GM19324 (cell line): ENCODE data around the gene CRK.
"Not testable (repeated sequence)": the region's sequence is repeated elsewhere in the genome, so short reads cannot be mapped to it uniquely, and the experiment has no call there.

Experiments
- ATAC-seq: cut with Tn5 transposase; IDR thresholded peaks from one replicate; pipeline ENCODE4 v1.9.1; 2021; ENCODE audit warnings: mild to moderate bottlenecking, moderate library complexity; ENCODE audit not compliant: unreplicated experiment, low FRiP score

CRK gene

DNA sequence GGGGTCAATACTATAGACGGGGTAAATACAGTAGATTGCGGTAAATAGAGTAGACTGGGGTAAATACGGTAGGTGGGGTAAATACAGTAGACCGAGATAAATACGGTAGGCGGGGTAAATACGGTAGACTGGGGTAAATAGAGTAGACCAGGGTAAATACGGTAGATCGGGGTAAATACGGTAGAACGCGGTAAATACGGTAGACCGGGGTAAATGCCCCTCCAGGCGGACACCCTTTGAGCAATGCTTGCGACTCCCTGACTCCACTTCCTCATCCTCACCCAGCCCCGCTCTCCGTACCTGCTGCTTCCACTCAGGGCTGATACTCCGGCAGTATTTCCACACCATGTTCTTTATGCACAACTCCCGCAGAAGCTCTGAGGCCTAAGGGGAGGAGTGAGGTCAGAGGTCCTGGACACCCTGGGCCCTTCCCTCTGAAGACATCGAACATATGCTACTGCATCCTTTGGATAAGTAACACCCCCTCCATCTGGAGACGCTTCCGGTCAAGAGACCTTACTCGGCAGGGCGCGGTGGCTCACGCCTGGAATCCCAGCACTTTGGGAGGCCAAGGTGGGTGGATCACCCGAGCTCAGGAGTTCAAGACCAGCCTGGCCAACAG is 13.3 kb upstream of the CRK start:
- ATAC-seq = no peak

DNA sequence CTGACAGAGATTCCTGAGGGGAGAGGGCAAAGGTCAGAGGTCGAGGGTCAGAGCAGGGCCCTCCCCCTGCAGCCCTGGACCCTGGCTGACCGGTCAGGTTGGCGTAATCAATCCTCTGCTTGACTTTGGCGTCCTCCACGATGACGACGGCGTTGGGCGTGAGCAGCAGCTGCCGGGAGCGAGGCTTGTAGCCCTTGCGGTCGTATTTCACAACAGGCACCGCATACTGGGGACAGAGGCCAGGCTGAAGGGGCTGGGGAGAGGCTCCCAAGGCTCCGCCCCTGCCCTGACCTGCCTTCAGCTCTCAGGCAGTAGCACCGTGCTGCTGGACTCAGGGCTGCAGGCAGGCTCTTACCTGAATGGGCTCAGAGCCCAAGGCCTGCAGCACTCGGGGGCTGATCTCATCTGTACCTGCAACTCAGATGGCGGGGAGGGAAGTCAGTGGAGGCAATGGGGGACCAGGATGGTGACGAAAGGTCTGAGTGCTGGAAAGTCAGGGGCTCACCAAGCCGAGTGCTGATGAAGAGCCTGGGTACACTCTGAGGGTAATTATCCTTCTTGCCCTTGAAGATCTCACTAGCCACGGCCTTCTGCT is 12.0 kb upstream of the CRK start:
- ATAC-seq = no peak

DNA sequence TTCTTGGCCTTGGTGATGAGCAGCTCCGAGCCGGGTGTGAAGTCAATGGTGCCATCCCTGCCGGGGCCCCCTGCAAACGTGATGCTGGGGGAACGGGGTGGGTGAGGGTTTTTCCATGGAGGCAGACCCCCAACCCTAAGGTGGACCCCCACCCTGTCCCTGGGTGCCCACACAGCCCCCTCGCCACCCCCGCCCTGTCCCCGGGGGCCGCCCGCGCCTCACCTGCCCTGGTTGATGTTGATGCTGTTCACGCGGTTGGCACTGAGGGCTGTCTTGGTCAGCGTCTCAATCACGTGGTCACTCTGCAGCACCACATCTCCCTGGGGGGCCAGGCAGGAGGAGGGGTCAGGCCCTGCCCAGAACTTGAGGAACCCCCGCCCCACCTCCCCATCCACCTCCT is 11.2 kb upstream of the CRK start:
- ATAC-seq = no peak

DNA sequence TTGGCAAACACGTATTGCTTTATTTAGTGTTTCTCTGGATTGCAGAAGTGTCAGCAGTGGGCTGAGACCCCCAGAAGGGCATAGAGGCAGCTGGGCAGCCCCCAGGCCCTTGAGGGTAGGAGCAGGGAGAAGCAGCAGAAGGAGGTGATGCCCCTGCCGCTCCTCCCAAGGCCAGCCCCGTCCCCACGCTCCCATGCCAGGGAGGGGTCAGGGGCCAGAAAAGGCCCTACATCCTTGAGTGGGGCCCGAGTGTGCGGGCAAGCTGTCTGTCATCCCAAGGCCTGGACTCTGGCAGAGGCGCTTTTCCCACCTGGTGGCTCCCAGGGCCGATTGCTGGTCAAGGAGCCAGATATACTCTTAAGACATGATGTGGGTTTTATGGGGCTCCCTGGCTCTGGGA is 8.2 kb upstream of the CRK start:
- ATAC-seq = no peak

DNA sequence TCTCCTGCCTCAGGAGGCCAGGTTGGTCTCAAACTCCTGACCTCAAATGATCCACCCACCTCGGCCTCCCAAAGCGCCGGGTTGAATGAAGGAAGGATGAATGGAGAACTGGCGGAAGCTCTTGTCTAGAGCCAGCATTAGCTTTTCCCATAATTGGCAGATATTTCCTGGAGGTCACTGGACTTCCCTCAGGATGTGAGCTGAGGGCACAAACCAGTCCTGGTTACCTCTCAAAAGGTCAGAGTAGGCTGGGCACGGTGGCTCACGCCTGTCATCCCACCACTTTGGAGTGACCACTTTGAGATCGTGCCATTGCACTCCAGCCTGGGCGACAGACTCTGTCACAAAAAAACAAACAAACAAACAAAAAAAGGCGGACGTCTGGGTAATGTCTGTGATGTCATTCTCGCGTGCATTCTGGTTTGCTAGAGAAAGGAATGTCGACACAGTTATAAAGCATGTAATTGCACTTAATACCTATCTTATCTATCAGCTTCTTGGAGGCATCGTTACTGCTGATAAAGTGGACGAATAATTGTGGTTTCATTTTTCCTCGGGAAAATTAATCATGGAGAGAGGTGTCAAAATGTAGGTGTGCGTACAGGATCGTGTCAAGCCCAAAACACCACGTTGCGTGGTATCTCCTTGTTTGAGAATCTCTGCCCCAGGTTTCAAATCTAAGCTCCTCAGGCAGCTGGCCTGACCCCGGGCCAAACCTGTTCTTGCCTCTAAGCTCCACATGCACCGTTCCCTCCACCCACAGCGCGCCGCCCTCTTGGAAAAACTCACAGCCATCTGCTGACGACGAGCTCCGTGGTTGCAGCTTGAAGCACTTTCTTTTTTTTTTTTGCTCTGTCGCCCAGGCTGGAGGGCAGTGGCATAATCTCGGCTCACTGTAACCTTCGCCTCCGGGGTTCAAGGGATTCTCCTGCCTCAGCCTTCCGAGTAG is 6.4 kb upstream of the CRK start:
- ATAC-seq = no peak

DNA sequence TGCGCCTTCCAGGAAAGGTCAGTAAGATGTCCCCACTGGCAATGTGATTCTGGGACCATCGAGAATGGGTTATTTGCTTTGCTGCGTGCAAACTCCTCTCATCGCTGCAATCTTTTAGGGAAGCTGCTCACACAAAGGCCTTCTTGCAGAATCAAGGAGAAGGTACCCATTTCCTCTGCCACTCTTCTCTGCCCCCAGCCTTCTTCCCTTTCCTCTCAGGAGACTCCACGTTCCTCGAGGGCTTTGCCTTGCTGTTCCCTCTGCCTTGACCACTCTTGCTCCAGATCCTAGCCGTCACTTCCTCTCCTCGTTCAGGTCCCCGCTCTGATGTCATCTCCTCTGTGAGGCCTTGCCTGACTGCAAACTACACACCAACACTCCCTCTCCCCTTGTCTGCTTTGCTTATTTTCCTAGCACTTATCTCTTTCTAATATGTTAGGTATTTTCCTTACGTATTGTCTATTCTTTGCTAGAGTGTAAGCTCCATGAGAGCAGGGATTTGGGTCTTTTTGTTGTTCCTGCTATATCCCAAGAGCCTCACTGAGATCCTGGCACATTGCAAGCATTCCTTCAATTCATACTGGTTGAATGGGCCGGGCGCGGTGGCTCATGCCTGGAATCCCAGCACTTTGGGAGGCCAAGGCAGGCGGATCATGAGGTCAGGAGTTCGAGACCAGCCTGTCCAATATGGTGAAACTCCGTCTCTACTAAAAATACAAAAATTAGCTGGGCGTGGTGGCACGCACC is 5.3 kb upstream of the CRK start:
- no peak for ATAC-seq

DNA sequence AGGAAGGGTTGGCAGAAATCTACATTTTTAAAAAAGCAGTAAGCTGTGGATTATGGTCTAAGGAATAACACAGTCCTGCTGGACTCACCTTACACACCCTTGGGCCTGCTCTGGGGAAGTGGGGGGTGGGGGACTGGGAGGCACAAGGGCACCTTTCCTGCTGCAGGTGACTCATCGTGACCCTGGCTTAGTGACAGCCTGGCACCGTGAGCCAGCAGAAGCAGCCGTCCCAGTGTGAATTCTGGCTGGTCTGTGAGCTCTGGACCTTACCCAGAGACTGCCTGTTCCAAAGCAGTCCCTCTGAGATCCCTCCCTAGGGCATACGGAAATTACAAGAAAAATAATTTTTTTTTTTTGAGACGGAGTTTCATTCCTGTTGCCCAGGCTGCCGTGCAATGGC is 4.2 kb upstream of the CRK start:
- ATAC-seq = no peak

DNA sequence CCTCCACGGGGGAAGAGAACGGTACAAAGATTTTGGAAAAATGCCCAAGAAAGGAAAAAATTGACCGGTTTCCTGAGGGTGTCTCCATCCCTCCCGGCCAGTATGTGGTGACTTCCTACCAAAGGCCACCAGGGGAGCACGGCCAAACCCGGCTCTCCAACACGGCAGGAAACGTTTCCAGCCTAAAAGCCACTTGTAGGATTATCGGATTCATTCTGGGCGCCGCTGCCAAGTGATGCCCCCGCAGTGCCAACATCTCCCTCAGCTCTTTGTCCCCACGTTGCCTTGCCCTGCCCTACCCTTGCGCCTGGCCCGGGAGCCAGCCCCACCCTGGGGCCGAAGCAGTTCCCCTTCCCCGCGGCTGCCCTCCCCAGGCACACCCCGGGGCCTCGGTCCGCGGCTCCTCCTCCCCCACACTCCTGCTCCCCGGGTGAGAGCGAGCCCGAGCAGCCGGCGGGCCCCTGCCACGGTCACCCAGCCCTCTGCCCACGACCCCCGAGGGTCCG is 688 bp downstream of the CRK start:
- peak; percentile 16 for ATAC-seq

DNA sequence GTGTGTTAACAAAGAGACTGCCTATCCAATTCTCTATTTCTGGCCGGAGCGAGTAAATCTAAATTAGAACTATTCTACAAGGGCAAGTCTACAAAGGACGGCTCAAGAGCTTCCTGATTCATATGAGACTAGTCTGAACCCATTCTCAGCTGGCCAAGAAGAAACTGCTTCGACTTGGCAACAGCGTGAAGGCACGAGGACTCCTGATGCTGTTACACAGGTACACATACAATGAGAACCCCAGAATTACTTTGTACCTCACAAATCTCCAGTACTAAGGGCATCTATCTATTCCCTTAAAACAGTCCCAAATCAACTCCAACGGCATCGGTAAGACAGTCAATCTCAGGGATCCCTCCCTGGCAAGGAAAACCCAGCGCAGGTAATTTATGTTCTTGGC is 1.5 kb downstream of the CRK start:
- ATAC-seq = no peak

DNA sequence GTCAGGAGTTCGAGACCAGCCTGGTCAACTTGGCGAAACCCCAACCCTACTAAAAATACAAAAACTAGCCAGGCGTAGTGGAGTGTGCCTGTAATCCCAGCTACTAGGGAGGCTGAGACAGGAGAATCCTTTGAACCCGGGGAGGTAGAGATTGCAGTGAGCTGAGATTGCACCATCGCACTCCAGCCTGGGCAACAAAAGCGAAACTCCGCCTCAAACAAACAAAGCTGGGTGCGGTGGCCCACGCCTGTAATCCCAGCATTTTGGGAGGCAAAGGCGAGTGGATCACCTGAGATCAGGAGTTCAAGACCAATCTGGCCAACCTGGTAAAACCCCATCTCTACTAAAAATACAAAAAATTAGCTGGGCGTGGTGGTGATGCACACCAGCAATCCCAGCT is 2.3 kb downstream of the CRK start:
- not testable (repeated sequence) for ATAC-seq

DNA sequence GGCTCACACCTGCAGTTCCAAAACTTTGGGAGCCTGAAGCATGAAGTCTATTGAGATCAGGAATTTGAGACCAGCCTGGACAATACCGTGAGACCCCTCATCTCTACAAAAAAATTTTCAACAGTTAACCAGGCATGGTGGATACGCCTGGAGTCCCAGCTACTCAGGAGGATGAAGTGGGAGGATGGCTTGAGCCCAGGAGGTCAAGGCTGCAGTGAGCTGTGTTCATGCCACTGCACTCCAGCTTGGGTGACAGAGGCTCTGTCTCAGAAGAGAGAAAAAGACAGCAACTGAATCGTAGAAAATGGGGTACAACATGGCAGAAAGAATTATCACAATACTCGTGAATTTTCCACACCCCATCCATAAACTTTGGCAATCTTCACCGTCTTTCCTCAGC is 3.2 kb downstream of the CRK start:
- no peak for ATAC-seq

DNA sequence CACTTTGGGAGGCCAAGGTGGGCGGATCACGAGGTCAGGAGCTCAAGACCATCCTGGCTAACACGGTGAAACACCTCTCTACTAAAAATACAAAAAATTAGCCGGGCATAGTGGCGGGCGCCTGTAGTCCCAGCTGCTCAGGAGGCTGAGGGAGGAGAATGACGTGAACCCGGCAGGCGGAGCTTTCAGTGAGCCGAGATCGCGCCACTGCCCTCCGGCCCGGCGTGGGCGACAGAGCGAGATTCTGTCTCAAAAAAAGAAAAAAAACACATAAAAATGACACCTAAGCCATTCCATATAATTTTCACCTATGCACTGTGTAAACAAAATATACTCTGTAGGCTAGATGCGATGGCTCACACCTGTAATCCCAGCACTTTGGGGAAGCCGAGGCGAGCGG is 5.8 kb downstream of the CRK start:
- ATAC-seq = not testable (repeated sequence)

DNA sequence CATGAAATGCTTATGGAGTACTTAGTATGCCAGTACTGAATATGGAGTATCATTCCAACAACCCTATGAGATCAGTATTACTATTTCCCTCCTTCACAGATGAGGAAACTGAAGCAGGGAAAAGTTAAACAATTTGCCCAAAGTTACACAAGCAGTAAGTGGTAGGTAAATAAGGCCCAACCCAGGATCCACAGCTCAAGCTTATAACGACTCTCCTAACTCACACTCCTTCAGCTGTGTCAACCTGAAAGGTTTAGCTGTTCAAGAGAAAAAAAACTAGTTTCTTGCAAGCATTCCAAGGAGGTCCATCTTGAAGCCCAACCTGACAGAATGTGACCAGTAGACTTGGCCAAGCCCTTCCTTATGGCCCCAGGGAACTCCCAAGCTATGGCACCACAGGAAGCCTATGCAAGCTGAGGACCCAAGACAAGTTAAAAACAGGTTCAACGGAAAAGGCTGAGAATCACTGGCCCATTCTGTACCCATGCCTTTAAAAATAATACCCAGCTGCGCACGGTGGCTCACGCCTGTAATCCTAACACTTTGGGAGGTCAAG is 6.5 kb downstream of the CRK start:
- ATAC-seq = no peak

DNA sequence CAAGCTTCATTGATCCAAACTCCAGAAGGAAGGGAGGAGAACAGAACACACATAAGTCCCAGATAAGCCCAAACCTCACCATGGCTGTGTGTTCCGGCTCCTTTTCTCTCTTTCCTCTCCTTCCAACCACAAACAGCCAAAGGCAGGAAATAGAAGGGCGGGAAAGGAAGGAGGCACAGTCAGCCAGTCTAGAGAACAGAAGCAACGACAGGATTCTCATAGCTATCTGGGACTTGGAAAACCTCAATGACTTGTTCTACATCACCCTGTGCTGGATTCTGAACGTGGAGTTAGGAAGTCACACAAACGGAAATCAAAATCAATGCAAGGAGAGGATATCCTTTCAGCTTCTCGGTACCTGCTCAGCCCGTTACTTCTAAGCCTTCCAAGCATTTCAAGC is 9.0 kb downstream of the CRK start:
- no peak for ATAC-seq

DNA sequence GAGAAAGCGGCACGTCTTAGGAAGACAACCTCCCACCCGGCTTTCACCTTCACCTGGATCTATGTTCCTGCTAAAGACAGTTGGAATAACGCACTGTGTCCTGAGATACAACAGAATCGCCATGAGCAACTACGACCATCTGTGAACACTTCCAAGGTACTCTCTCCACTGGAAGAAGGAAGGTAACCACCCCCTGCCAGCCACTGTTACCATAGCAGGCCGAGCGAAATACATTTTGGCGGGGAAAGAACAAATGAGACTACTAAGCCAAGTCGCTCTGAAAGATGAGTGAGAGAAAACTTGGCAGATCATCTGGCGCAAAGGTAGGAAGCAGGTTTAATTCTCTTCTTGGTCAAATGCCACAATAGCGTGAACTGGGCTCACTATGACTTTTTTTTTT is 9.8 kb downstream of the CRK start:
- ATAC-seq = no peak

DNA sequence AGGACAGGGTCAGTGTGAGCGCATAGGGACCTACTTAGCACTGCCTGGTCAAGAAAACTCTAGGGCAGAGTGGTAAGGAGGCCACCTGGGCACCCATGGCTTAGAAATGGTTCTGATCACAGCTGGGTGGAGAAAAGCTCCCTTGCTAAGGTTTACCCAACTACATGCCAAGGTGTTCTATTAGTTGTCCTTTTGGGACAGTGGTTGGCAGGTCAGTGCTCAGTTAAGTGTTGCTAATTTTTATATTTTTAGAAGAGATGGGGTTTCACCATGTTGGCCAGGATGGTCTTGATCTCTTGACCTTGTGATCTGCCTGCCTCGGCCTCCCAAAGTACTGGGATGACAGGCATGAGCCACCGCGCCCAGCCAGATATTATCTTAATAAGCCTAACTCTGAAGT is 10.3 kb downstream of the CRK start:
- not testable (repeated sequence) for ATAC-seq

DNA sequence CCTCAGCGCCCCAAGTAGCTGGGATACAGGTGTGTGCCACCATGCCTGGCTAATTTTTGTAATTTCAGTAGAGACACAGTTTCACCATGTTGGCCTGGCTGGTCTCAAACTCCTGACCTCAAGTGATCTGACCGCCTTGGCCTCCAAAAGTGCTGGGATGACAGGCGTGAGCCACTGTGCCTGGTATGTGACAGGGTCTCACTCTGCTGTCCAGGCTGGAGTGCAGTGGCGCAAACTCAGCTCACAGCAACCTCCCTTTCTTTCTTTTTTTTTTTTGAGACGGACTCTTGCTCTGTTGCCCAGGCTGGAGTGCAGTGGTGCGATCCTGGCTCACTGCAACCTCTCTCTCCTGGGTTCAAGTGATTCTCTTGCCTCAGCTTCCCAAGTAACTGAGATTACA is 13.3 kb downstream of the CRK start:
- not testable (repeated sequence) for ATAC-seq

DNA sequence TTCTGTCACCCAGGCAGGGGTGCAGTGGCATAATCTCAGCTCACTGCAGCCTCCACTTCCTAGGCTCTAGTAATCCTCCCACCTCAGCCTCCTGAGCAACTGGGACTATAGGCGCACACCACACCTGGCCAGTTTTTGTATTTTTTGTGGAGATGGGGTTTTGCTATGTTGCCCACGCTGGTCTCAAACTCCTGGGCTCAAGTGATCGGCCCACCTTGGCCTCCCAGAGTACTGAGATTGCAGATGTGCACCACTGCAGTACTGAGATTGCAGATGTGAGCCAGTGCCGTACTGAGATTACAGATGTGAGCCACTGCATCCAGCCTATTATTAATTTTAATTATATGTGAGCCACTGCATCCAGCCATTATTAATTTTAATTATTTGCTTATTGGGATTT is 13.8 kb downstream of the CRK start:
- ATAC-seq = no peak

DNA sequence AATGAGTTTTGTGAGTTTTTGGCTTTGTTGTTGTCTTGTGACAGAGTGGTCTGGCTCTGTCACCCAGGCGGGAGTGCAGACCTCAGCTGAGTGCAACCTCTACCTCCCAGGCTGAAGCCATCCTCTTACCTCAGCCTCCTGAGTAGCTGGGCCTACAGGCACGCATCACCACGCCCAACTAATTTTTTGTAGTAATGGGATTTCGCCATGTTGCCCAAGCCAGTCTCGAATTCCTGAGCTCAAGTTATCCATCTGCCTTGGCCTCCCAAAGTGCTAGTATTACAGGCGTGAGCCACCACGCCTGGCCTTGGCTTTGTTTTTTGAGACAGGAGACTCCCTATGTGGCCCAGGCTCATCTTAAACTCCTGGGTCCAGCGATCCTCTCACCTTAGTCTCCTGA is 15.1 kb downstream of the CRK start:
- ATAC-seq = no peak

DNA sequence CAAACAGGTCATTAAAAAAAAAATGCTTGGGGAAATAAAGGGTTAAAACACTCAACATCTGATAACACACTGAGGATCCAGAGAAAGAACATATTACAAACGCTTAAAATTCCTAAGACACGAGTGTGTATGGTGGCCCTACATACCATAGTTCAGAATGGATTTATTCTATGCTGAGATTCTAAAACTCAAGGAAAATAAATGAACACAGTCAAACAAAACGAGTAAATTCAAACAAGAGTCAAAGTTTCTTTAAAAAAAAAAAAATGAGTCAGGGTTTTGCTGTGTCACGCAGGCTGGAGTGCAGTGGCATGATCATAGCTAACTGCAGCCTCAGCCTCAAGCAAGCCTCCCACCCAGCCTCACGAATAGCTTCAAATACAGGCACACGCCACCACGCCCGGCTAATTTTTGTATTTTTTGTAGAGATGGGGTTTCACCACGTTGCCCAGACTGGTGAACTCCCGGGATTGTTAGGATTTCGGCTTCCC is 17.4 kb downstream of the CRK start:
- no peak for ATAC-seq
